Ascending aorta (tissue), 2 donors: ENCODE results near the gene KAT2B. TPM values are rescaled to one million over a fixed set of nuclear protein-coding genes. Genes with fewer than 3 reads are reported as not detected.
"Not testable (repeated sequence)": the region's sequence is repeated elsewhere in the genome, so short reads cannot be mapped to it uniquely, and the experiment has no call there.

Source experiments
- DNase-seq, 2 donors: peaks; one replicate each; pipeline ENCODE4 v3.0.0-alpha.2; 2019; ENCODE audit warnings: low spot score in 2 of 2
- H3K27ac ChIP-seq, 2 donors: fragments of 200-600 bp; sonication (generic); one replicate each; pipeline ENCODE4 v1.5.1; 2016 to 2017; ENCODE audit warnings: mild to moderate bottlenecking in 1 of 2
- H3K27me3 ChIP-seq: fragments of 200-600 bp; sonication (generic); one replicate; pipeline ENCODE4 v1.5.1; 2017
- H3K36me3 ChIP-seq, 2 donors: fragments of 200-600 bp; sonication (generic); one replicate each; pipeline ENCODE4 v1.5.1; 2016
- H3K4me1 ChIP-seq, 2 donors: fragments of 200-600 bp; sonication (generic); one replicate each; pipeline ENCODE4 v1.5.1; 2016 to 2017; ENCODE audit warnings: mild to moderate bottlenecking in 1 of 2
- H3K4me3 ChIP-seq, 2 donors: fragments of 200-600 bp; sonication (generic); one replicate each; pipeline ENCODE4 v1.5.1; 2016 to 2017; ENCODE audit warnings: mild to moderate bottlenecking in 1 of 2
- H3K9me3 ChIP-seq, 2 donors: fragments of 200-600 bp; sonication (generic); one replicate each; pipeline ENCODE4 v1.5.1; 2016
- CTCF ChIP-seq, 3 experiments: fragments of 200-600 bp in 2 of 3; fragments of 450-650 bp in 1 of 3; sonication (generic) in 2 of 3; IDR thresholded peaks; one replicate each; pipeline ENCODE4 v1.5.1; 2016 to 2019; ENCODE audit warnings: antibody characterized with exemption in 3 of 3, mild to moderate bottlenecking in 1 of 3, moderate library complexity in 1 of 3
- intact Hi-C: fragments of 100-400 bp; cut with DNase I; formaldehyde crosslinking; loops from one replicate; pipeline ENCODE4 v1.15.1; 2023
- total RNA-seq: library from RNA; depleted of rRNA; stranded (reverse); fragments of >200 nt; gene quantifications from one replicate; pipeline ENCODE4 v1.1.0, GENCODE V29; 2016

KAT2B gene
- total RNA-seq, 1 donor from 2014 or later = 10.5 TPM

GRCh38 chr3:20008646-20009045 lies 31.6 kb upstream of the KAT2B start:
- no peaks in the 10 kb centered on the region for H3K27me3 ChIP-seq
- TF ChIP-seq CTCF (IDR thresholded peaks at IDR 0.05) = no peak
- no peaks in the 10 kb centered on the region for H3K36me3 ChIP-seq
- intact Hi-C loops = no loop called here
- H3K9me3 ChIP-seq = no peaks in the 10 kb centered on the region
- H3K4me1 ChIP-seq = no peaks in the 10 kb centered on the region
- no peak overlapping the region for H3K4me3 ChIP-seq
- H3K27ac ChIP-seq = no peak overlapping the region
- no peak for DNase-seq

GRCh38 chr3:20012164-20012563 lies 28.1 kb upstream of the KAT2B start, which contains the start of gene PP2D1:
Gene PP2D1 (minus strand): TSS chr3:20012264. CDS start chr3:20012072, 192 bp downstream.
- no peaks in the 10 kb centered on the region for H3K9me3 ChIP-seq
- no peak for DNase-seq
- intact Hi-C loops = no loop called here

GRCh38 chr3:20013396-20013795 lies 26.9 kb upstream of the KAT2B start:
- intact Hi-C loops = no loop called here
- TF ChIP-seq CTCF (IDR thresholded peaks at IDR 0.05) = no peak
- no peak overlapping the region for H3K27ac ChIP-seq
- no peaks in the 10 kb centered on the region for H3K9me3 ChIP-seq
- no peak for DNase-seq
- no peaks in the 10 kb centered on the region for H3K36me3 ChIP-seq
- no peak overlapping the region for H3K4me3 ChIP-seq
- H3K27me3 ChIP-seq = no peaks in the 10 kb centered on the region
- H3K4me1 ChIP-seq = no peaks in the 10 kb centered on the region

More at GRCh38 chr3:20012164-20012563, 28.1 kb upstream of the KAT2B start, which contains the start of gene PP2D1:
- no peak within 1 kb of the TSS for H3K4me3 ChIP-seq
- no peaks in the 10 kb centered on the region for H3K4me1 ChIP-seq
- no peak within 1 kb of the TSS for H3K27ac ChIP-seq
- TF ChIP-seq CTCF (IDR thresholded peaks at IDR 0.05) = no peak
- no peaks in the 10 kb centered on the region for H3K27me3 ChIP-seq
- no peaks in the 10 kb centered on the region for H3K36me3 ChIP-seq

GRCh38 chr3:20015525-20015924 lies 24.7 kb upstream of the KAT2B start:
- intact Hi-C loops = no loop called here
- Histone ChIP-seq H3K4me3 (no peak overlapping the region), H3K9me3 (no peaks in the 10 kb centered on the region), H3K27me3 (no peaks in the 10 kb centered on the region), H3K27ac (no peak overlapping the region), H3K4me1 (no peaks in the 10 kb centered on the region), H3K36me3 (no peaks in the 10 kb centered on the region)
- DNase-seq = no peak
- no peak for TF ChIP-seq CTCF (IDR thresholded peaks at IDR 0.05)

- H3K4me1 ChIP-seq, H3K9me3 ChIP-seq, H3K27ac ChIP-seq, H3K36me3 ChIP-seq, H3K27me3 ChIP-seq, DNase-seq, H3K4me3 ChIP-seq, intact Hi-C loops: not testable (repeated sequence)
Measured at GRCh38 chr3:20016076-20016475, 24.2 kb upstream of the KAT2B start.

- intact Hi-C loops = no loop called here
- H3K9me3 ChIP-seq = no peaks in the 10 kb centered on the region
Measured at GRCh38 chr3:20022954-20023622, 17.2 kb upstream of the KAT2B start.

More at GRCh38 chr3:20022954-20023622, 17.2 kb upstream of the KAT2B start:
- DNase-seq = no peak
- H3K27ac ChIP-seq = peak overlapping the region; percentile 55 to 71
- no peaks in the 10 kb centered on the region for H3K36me3 ChIP-seq
- H3K4me1 ChIP-seq = peaks cover 4 to 14% of the 10 kb centered on the region in 2 donors
- H3K4me3 ChIP-seq = no peak overlapping the region
- no peaks in the 10 kb centered on the region for H3K27me3 ChIP-seq
- TF ChIP-seq CTCF (IDR thresholded peaks at IDR 0.05) = no peak
